WTC11 (cell line): ENCODE results near the gene LINC01488.

Source experiments
- AFF4 ChIP-seq: sonication (generic); formaldehyde crosslinking; IDR thresholded peaks from 2 replicates; pipeline ENCODE4 v1.8.1; 2023; ENCODE audit warnings: mild to moderate bottlenecking, missing genetic modification reagents, borderline replicate concordance
- CREM ChIP-seq: sonication (generic); formaldehyde crosslinking; IDR thresholded peaks from 2 replicates; pipeline ENCODE4 v1.8.1; 2022; ENCODE audit warnings: mild to moderate bottlenecking, missing genetic modification reagents, moderate library complexity
- CTCF ChIP-seq: fragments of 200-600 bp; IDR thresholded peaks from 2 replicates; pipeline ENCODE4 v1.8.0; 2022; ENCODE audit warnings: antibody characterized with exemption
- E2F1 ChIP-seq: sonication (generic); formaldehyde crosslinking; IDR thresholded peaks from 2 replicates; pipeline ENCODE4 v1.8.0; 2022; ENCODE audit warnings: mild to moderate bottlenecking, missing genetic modification reagents
- ERG ChIP-seq: fragments of 250-450 bp; sonication (Bioruptor Pico); IDR thresholded peaks from 2 replicates; pipeline ENCODE4 v1.8.0; 2021; ENCODE audit warnings: mild to moderate bottlenecking
- ESRRA ChIP-seq: sonication (generic); formaldehyde crosslinking; IDR thresholded peaks from 2 replicates; pipeline ENCODE4 v1.8.1; 2022; ENCODE audit warnings: mild to moderate bottlenecking, missing genetic modification reagents, borderline replicate concordance
- NR2C2 ChIP-seq: sonication (generic); formaldehyde crosslinking; IDR thresholded peaks from 2 replicates; pipeline ENCODE4 v1.8.0; 2022; ENCODE audit warnings: mild to moderate bottlenecking, missing genetic modification reagents
- NR3C1 ChIP-seq: sonication (generic); formaldehyde crosslinking; conservative IDR thresholded peaks from 2 replicates; pipeline ENCODE4 v1.8.1; 2023; ENCODE audit warnings: low read depth, mild to moderate bottlenecking, missing genetic modification reagents
- TF ChIP-seq, protein P1 (sequence below): sonication (generic); formaldehyde crosslinking; IDR thresholded peaks from 2 replicates; pipeline ENCODE4 v1.8.1; 2023; ENCODE audit warnings: mild to moderate bottlenecking, missing genetic modification reagents
- TF ChIP-seq, protein P2 (sequence below): sonication (generic); formaldehyde crosslinking; IDR thresholded peaks from 2 replicates; pipeline ENCODE4 v1.8.0; 2022; ENCODE audit warnings: mild to moderate bottlenecking, missing genetic modification reagents

DNA sequence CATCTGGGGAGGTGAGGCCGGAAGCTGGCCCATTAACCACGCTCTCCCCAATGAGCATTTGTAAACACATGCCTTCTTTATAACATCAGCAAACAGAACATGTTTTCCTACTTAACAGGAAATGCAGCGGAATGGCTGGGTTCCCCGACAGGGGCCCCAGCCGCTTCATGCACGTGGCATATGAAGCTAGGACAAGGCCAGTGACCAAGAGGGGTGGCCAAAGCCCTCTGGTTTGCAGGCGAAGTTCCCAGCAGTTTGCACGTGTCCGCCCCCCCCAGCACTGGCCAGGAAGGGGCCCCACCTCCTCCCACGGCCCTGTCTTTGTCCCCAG, 38.7 kb upstream of the LINC01488 start:
- no peak for TF ChIP-seq CTCF
- TF ChIP-seq ERG (CRISPR knock-in tag) = no peak
- no peak for TF ChIP-seq NR2C2 (CRISPR knock-in tag)
- no peak for TF ChIP-seq E2F1
- TF ChIP-seq AFF4 (CRISPR knock-in tag) = no peak
- TF ChIP-seq NR3C1 (CRISPR knock-in tag) = no peak
- TF ChIP-seq, protein P1, sequence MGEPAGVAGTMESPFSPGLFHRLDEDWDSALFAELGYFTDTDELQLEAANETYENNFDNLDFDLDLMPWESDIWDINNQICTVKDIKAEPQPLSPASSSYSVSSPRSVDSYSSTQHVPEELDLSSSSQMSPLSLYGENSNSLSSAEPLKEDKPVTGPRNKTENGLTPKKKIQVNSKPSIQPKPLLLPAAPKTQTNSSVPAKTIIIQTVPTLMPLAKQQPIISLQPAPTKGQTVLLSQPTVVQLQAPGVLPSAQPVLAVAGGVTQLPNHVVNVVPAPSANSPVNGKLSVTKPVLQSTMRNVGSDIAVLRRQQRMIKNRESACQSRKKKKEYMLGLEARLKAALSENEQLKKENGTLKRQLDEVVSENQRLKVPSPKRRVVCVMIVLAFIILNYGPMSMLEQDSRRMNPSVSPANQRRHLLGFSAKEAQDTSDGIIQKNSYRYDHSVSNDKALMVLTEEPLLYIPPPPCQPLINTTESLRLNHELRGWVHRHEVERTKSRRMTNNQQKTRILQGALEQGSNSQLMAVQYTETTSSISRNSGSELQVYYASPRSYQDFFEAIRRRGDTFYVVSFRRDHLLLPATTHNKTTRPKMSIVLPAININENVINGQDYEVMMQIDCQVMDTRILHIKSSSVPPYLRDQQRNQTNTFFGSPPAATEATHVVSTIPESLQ = no peak
- TF ChIP-seq, protein P2, sequence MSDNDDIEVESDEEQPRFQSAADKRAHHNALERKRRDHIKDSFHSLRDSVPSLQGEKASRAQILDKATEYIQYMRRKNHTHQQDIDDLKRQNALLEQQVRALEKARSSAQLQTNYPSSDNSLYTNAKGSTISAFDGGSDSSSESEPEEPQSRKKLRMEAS = no peak
- TF ChIP-seq CREM (CRISPR knock-in tag) = no peak
- TF ChIP-seq ESRRA (CRISPR knock-in tag) = no peak
